Measurements from ENCODE around the gene ZNF584.
"Not testable (repeated sequence)": the region's sequence is repeated elsewhere in the genome, so short reads cannot be mapped to it uniquely, and the experiment has no call there.

The ZNF584 gene

DNA sequence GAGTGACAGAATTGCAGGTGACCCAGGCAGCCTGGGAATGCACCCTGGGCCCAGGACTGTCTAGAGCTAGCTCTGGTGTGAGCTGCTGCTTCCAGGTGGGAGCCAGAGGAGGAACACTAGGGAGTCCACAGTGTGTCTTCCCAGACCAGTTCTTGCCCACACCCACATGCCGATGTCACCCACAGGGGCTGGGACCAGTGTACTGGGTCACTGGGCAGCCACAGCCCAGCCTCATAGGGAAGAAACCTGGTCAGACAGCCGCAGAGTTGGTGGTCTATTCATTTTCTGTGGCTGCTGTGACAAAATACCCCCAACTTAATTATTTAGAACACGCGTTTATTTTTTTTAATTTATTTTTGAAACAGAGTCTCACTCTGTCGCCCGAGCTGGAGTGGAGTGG, 9.9 kb upstream of the ZNF584 start:
- H3K4me3 ChIP-seq (ENCODE audit: low read depth, low read length), result no peak overlapping the region
- H3K36me3 ChIP-seq (ENCODE audit: control insufficient read depth, insufficient read depth, low read length), result peaks cover 16% of the 10 kb centered on the region
- H3K9me3 ChIP-seq (ENCODE audit: control insufficient read depth, insufficient read depth, low read depth, low read length), result no peaks in the 10 kb centered on the region
- no peak overlapping the region for H3K27ac ChIP-seq (ENCODE audit: low read depth, low read length)
- H3K9ac ChIP-seq (ENCODE audit: low read length), result no peak overlapping the region
- peaks cover 17% of the 10 kb centered on the region for H3K4me1 ChIP-seq (ENCODE audit: control insufficient read depth, insufficient read depth, low read length)
- peaks cover 20% of the 10 kb centered on the region for H3K27me3 ChIP-seq (ENCODE audit: control insufficient read depth, insufficient read depth, low read length)

DNA sequence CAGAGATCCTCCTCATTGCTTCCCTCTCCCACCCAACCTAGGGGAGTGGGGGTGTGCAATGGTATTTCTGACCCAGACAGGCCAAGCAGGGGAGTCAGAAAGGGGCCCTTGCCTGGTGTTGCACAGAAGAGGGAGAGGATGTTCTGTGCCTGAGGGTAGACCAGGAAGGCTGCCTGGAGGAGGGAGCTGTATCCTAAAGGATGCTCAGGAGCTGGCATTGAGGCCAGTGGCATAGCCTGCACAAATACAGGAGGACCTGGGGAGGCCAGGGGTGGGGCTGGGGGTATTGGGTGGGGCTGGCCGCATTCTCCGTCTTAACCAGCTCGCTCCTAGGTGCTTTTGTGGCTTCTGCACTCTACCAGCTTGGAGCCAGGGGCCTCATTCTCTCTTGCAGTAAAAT, 8.5 kb upstream of the ZNF584 start:
- H3K36me3 ChIP-seq (ENCODE audit: control insufficient read depth, insufficient read depth, low read length), result peaks cover 2% of the 10 kb centered on the region
- H3K4me1 ChIP-seq (ENCODE audit: control insufficient read depth, insufficient read depth, low read length), result peaks cover 17% of the 10 kb centered on the region
- H3K9ac ChIP-seq (ENCODE audit: low read length), result no peak overlapping the region
- no peak overlapping the region for H3K27ac ChIP-seq (ENCODE audit: low read depth, low read length)
- H3K4me3 ChIP-seq (ENCODE audit: low read depth, low read length), result no peak overlapping the region
- H3K9me3 ChIP-seq (ENCODE audit: control insufficient read depth, insufficient read depth, low read depth, low read length), result no peaks in the 10 kb centered on the region
- H3K27me3 ChIP-seq (ENCODE audit: control insufficient read depth, insufficient read depth, low read length), result peaks cover 20% of the 10 kb centered on the region

GRCh38 chr19:58400316-58400915, 8.0 kb upstream of the ZNF584 start:
- Histone ChIP-seq H3K27ac (ENCODE audit: low read depth, low read length) (no peak overlapping the region), H3K4me1 (ENCODE audit: control insufficient read depth, insufficient read depth, low read length) (peaks cover 17% of the 10 kb centered on the region), H3K36me3 (ENCODE audit: control insufficient read depth, insufficient read depth, low read length) (no peaks in the 10 kb centered on the region), H3K27me3 (ENCODE audit: control insufficient read depth, insufficient read depth, low read length) (peaks cover 20% of the 10 kb centered on the region), H3K9me3 (ENCODE audit: control insufficient read depth, insufficient read depth, low read depth, low read length) (no peaks in the 10 kb centered on the region), H3K4me3 (ENCODE audit: low read depth, low read length) (peak overlapping the region; percentile 62), H3K9ac (ENCODE audit: low read length) (no peak overlapping the region)

- Histone ChIP-seq H3K9me3 (ENCODE audit: control insufficient read depth, insufficient read depth, low read depth, low read length) (no peaks in the 10 kb centered on the region), H3K4me1 (ENCODE audit: control insufficient read depth, insufficient read depth, low read length) (peaks cover 17% of the 10 kb centered on the region), H3K4me3 (ENCODE audit: low read depth, low read length) (peak overlapping the region; percentile 63), H3K9ac (ENCODE audit: low read length) (peak overlapping the region; percentile 71), H3K27ac (ENCODE audit: low read depth, low read length) (no peak overlapping the region), H3K36me3 (ENCODE audit: control insufficient read depth, insufficient read depth, low read length) (no peaks in the 10 kb centered on the region), H3K27me3 (ENCODE audit: control insufficient read depth, insufficient read depth, low read length) (peaks cover 17% of the 10 kb centered on the region)
Observed at GRCh38 chr19:58400916-58401839, 7.3 kb upstream of the ZNF584 start.

GRCh38 chr19:58401840-58402421, 6.5 kb upstream of the ZNF584 start:
- Histone ChIP-seq H3K27ac (ENCODE audit: low read depth, low read length) (no peak overlapping the region), H3K4me3 (ENCODE audit: low read depth, low read length) (peak overlapping the region; percentile 63), H3K9ac (ENCODE audit: low read length) (peak overlapping the region; percentile 71), H3K27me3 (ENCODE audit: control insufficient read depth, insufficient read depth, low read length) (peaks cover 12% of the 10 kb centered on the region), H3K36me3 (ENCODE audit: control insufficient read depth, insufficient read depth, low read length) (no peaks in the 10 kb centered on the region), H3K9me3 (ENCODE audit: control insufficient read depth, insufficient read depth, low read depth, low read length) (no peaks in the 10 kb centered on the region), H3K4me1 (ENCODE audit: control insufficient read depth, insufficient read depth, low read length) (peaks cover 16% of the 10 kb centered on the region)

GRCh38 chr19:58403920-58404478, 4.5 kb upstream of the ZNF584 start:
- H3K36me3 ChIP-seq (ENCODE audit: control insufficient read depth, insufficient read depth, low read length); H3K4me3 ChIP-seq (ENCODE audit: low read depth, low read length); H3K27ac ChIP-seq (ENCODE audit: low read depth, low read length); H3K9ac ChIP-seq (ENCODE audit: low read length); H3K9me3 ChIP-seq (ENCODE audit: control insufficient read depth, insufficient read depth, low read depth, low read length); H3K27me3 ChIP-seq (ENCODE audit: control insufficient read depth, insufficient read depth, low read length): not testable (repeated sequence)
- peaks cover 14% of the 10 kb centered on the region for H3K4me1 ChIP-seq (ENCODE audit: control insufficient read depth, insufficient read depth, low read length)

- Histone ChIP-seq H3K27ac (ENCODE audit: low read depth, low read length) (no peak overlapping the region), H3K9ac (ENCODE audit: low read length) (peak overlapping the region; percentile 79)
Observed at GRCh38 chr19:58406818-58407657, 1.4 kb upstream of the ZNF584 start.

GRCh38 chr19:58407658-58408151, 744 bp upstream of the ZNF584 start:
- H3K36me3 ChIP-seq (ENCODE audit: control insufficient read depth, insufficient read depth, low read length), result no peaks in the 10 kb centered on the region
- no peaks in the 10 kb centered on the region for H3K9me3 ChIP-seq (ENCODE audit: control insufficient read depth, insufficient read depth, low read depth, low read length)
- no peaks in the 10 kb centered on the region for H3K27me3 ChIP-seq (ENCODE audit: control insufficient read depth, insufficient read depth, low read length)
- H3K4me3 ChIP-seq (ENCODE audit: low read depth, low read length), result peak overlapping the region; percentile 90
- H3K4me1 ChIP-seq (ENCODE audit: control insufficient read depth, insufficient read depth, low read length), result peaks cover 7% of the 10 kb centered on the region; the same call in 1 of the 2 replicates
- peak overlapping the region; percentile 30; the same call in 1 of the 2 replicates for H3K27ac ChIP-seq (ENCODE audit: low read depth, low read length)
- H3K9ac ChIP-seq (ENCODE audit: low read length), result peak overlapping the region; percentile 79

More at GRCh38 chr19:58406818-58407657, 1.4 kb upstream of the ZNF584 start:
- Histone ChIP-seq H3K36me3 (ENCODE audit: control insufficient read depth, insufficient read depth, low read length) (no peaks in the 10 kb centered on the region), H3K4me3 (ENCODE audit: low read depth, low read length) (peak overlapping the region; percentile 90), H3K4me1 (ENCODE audit: control insufficient read depth, insufficient read depth, low read length) (peaks cover 7% of the 10 kb centered on the region; the same call in 1 of the 2 replicates), H3K9me3 (ENCODE audit: control insufficient read depth, insufficient read depth, low read depth, low read length) (no peaks in the 10 kb centered on the region), H3K27me3 (ENCODE audit: control insufficient read depth, insufficient read depth, low read length) (no peaks in the 10 kb centered on the region)

GRCh38 chr19:58409010-58409790, 751 bp downstream of the ZNF584 start:
- Histone ChIP-seq H3K4me1 (ENCODE audit: control insufficient read depth, insufficient read depth, low read length) (peaks cover 7% of the 10 kb centered on the region; the same call in 1 of the 2 replicates), H3K9ac (ENCODE audit: low read length) (peak overlapping the region; percentile 77), H3K36me3 (ENCODE audit: control insufficient read depth, insufficient read depth, low read length) (no peaks in the 10 kb centered on the region), H3K4me3 (ENCODE audit: low read depth, low read length) (peak overlapping the region; percentile 90), H3K27me3 (ENCODE audit: control insufficient read depth, insufficient read depth, low read length) (no peaks in the 10 kb centered on the region), H3K9me3 (ENCODE audit: control insufficient read depth, insufficient read depth, low read depth, low read length) (no peaks in the 10 kb centered on the region), H3K27ac (ENCODE audit: low read depth, low read length) (no peak overlapping the region)
